A549 (cell line): ENCODE measurements around the gene ZNF407. TPM values are rescaled to one million over a fixed set of nuclear protein-coding genes. Genes with fewer than 3 reads are reported as not detected.

ENCODE experiments used
- ATAC-seq, 2 experiments: fragments of 200-7000 bp in 1 of 2; fragments of >200 bp in 1 of 2; cut with Nextera tagmentation in 1 of 2; cut with Tn5 transposase in 1 of 2; 3 replicates each; pipeline versions ENCODE4 v1.8.0 to v1.9.1; 2018 to 2020; ENCODE audit warnings: mild to moderate bottlenecking in 1 of 2, moderate library complexity in 1 of 2
- CTCF ChIA-PET: fragments of 300-600 bp; sonication (Branson Sonifier 250); formaldehyde crosslinking; extraction: SDS; loops from one replicate; lab custom pipeline; 2021; ENCODE audit warnings: antibody characterized with exemption, inconsistent platforms; lab: Yijun Ruan, JAX
- POLR2A ChIA-PET: fragments of 350-600 bp; formaldehyde crosslinking; extraction: SDS; loops from one replicate; lab custom pipeline; 2021; ENCODE audit warnings: antibody characterized with exemption, inconsistent platforms; lab: Yijun Ruan, JAX
- DNase-seq, 2 experiments: peaks; one replicate each; pipeline versions ENCODE4 v3.0.0 to v3.0.0-alpha.2; 2011 to 2016; ENCODE audit warnings: low read depth in 1 of 2, low spot score in 1 of 2
- FAIRE-seq: peaks from 2 replicates; lab custom pipeline; 2011; peaks lifted over from hg19 to GRCh38; lab: Jason Lieb, UNC
- H3K27ac ChIP-seq, 2 experiments: fragments of >200 bp; sonication (Bioruptor Twin); formaldehyde crosslinking; 3 replicates each; pipeline ENCODE4 v1.5.1; 2016 to 2017
- H3K4me1 ChIP-seq: fragments of >200 bp; sonication (Bioruptor Twin); formaldehyde crosslinking; 3 replicates; pipeline ENCODE4 v1.6.1; 2016
- H3K4me2 ChIP-seq: fragments of >200 bp; sonication (Bioruptor Twin); formaldehyde crosslinking; 3 replicates; pipeline ENCODE4 v1.6.1; 2016
- H3K4me3 ChIP-seq: fragments of >200 bp; sonication (Bioruptor Twin); formaldehyde crosslinking; 3 replicates; pipeline ENCODE4 v1.5.1; 2016
- H3K9me3 ChIP-seq: fragments of >200 bp; sonication (Bioruptor Twin); formaldehyde crosslinking; 3 replicates; pipeline ENCODE4 v1.6.1; 2016
- CBX2 ChIP-seq: fragments of 200-600 bp; sonication (generic); IDR thresholded peaks from 2 replicates; pipeline ENCODE4 v1.6.1; 2016; ENCODE audit warnings: low read depth, mild to moderate bottlenecking, borderline replicate concordance
- CEBPB ChIP-seq, 2 experiments: fragments of >200 bp in 1 of 2; sonication (Bioruptor Twin) in 1 of 2; formaldehyde crosslinking in 1 of 2; IDR thresholded peaks; 2 replicates each; pipeline ENCODE4 v1.6.1; 2012 to 2016
- EP300 ChIP-seq, 2 experiments: fragments of >200 bp; sonication (Bioruptor Twin); formaldehyde crosslinking; IDR thresholded peaks; 2 replicates in 1 of 2; 3 replicates in 1 of 2; pipeline ENCODE4 v1.6.1; 2016 to 2017
- ESRRA ChIP-seq: fragments of 150-350 bp; IDR thresholded peaks from 2 replicates; pipeline ENCODE4 v1.6.1; 2014; ENCODE audit warnings: mild to moderate bottlenecking, low read length, borderline replicate concordance
- FOSB ChIP-seq: fragments of 250-450 bp; sonication (Bioruptor Pico); IDR thresholded peaks from 2 replicates; pipeline ENCODE4 v1.5.0; 2020; ENCODE audit warnings: mild to moderate bottlenecking, moderate library complexity
- FOXS1 ChIP-seq: fragments of 250-450 bp; sonication (Bioruptor Pico); IDR thresholded peaks from 2 replicates; pipeline ENCODE4 v1.5.0; 2020; ENCODE audit warnings: mild to moderate bottlenecking, moderate library complexity
- HEYL ChIP-seq: fragments of 250-450 bp; sonication (Bioruptor Pico); IDR thresholded peaks from 2 replicates; pipeline ENCODE4 v1.8.0; 2021; ENCODE audit warnings: mild to moderate bottlenecking, moderate library complexity
- HOXA7 ChIP-seq: fragments of 250-450 bp; sonication (Bioruptor Pico); IDR thresholded peaks from 2 replicates; pipeline ENCODE4 v1.5.0; 2020; ENCODE audit warnings: mild to moderate bottlenecking, moderate library complexity
- JUN ChIP-seq, 2 experiments: fragments of >200 bp; sonication (Bioruptor Twin); formaldehyde crosslinking; IDR thresholded peaks; 2 replicates in 1 of 2; 3 replicates in 1 of 2; pipeline ENCODE4 v1.6.1; 2016 to 2017
- JUNB ChIP-seq: fragments of >200 bp; sonication (Bioruptor Twin); formaldehyde crosslinking; IDR thresholded peaks from 2 replicates; pipeline ENCODE4 v1.6.1; 2016
- WGBS: methylation state at CpG from one replicate; pipeline ENCODE4 v1.1.6; 2017; ENCODE audit errors: missing lambda C conversion rate; 5-methylcytosine and 5-hydroxymethylcytosine counted together
- polyA plus RNA-seq, 4 experiments: library from polyadenylated mRNA; depleted of rRNA in 3 of 4; stranded (reverse); fragments of >200 nt; fragmentation: RNase III in 1 of 4; extraction: RNeasy Plus Mini Kit Qiagen cat#74134 plus additional on column Dnase treatment in 1 of 4; gene quantifications; 2 replicates in 3 of 4; 3 replicates in 1 of 4; pipeline ENCODE4 v1.2.3, GENCODE V29; 2011 to 2017
- TF ChIP-seq, protein P1 (sequence below): IDR thresholded peaks from 2 replicates; pipeline ENCODE4 v1.6.1; 2012; ENCODE audit warnings: low read depth, borderline replicate concordance
- TF ChIP-seq, protein P2 (sequence below): IDR thresholded peaks from 2 replicates; pipeline ENCODE4 v1.6.1; 2012
- TF ChIP-seq, protein P3 (sequence below): fragments of >200 bp; sonication (Bioruptor Twin); formaldehyde crosslinking; IDR thresholded peaks from 3 replicates; pipeline ENCODE4 v1.6.1; 2016
- TF ChIP-seq, protein P4 (sequence below): fragments of 150-350 bp; IDR thresholded peaks from 2 replicates; pipeline ENCODE4 v1.6.1; 2014; ENCODE audit warnings: low read depth, mild to moderate bottlenecking, low read length
- TF ChIP-seq, protein P5 (sequence below): fragments of >200 bp; sonication (Bioruptor Twin); formaldehyde crosslinking; IDR thresholded peaks from 2 replicates; pipeline ENCODE4 v1.6.1; 2016

ZNF407 gene
- polyA plus RNA-seq, 2 of the 4 experiments (the other 2 are of a cell fraction): 2.5 to 3.0 TPM

DNA sequence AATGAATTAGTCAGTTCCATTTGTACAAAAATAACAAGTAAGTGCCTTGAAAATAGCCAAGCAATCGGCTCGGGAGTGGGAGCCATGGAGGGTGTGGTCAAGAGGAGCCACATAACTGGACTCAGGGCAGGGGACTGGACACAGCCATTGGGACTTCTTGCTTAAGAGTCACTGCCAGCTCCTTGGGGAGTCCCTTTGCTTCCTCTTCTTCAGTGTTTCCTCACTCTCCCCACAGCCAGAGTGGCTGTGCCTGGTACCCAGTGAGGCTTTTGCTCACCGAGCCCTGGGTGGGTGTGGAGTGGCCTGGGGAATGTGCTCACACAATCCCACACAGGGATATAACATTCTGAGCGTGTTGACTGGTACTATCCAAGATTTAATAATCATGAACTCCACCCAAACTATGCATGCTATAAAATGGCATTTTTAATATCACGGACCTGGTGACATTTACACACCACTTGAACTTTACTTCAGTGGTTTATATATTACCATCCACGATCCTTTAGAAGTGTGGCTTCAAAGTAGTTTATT is 516.6 kb downstream of the ZNF407 start:
- H3K4me2 ChIP-seq: no peak overlapping the region
- no peak for DNase-seq
- no peak for ATAC-seq
- 50% methylated on average over 6 of the region's 6 CpGs for WGBS
- H3K4me3 ChIP-seq: no peak overlapping the region
- no peak overlapping the region for H3K27ac ChIP-seq
- CTCF ChIA-PET: no interaction called here
- H3K9me3 ChIP-seq: no peaks in the 10 kb centered on the region
- no peaks in the 10 kb centered on the region for H3K4me1 ChIP-seq
- TF ChIP-seq, protein P1, sequence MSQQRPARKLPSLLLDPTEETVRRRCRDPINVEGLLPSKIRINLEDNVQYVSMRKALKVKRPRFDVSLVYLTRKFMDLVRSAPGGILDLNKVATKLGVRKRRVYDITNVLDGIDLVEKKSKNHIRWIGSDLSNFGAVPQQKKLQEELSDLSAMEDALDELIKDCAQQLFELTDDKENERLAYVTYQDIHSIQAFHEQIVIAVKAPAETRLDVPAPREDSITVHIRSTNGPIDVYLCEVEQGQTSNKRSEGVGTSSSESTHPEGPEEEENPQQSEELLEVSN: no peak
- no peak for TF ChIP-seq EP300 (IDR thresholded peaks at IDR 0.05)
- TF ChIP-seq, protein P2, sequence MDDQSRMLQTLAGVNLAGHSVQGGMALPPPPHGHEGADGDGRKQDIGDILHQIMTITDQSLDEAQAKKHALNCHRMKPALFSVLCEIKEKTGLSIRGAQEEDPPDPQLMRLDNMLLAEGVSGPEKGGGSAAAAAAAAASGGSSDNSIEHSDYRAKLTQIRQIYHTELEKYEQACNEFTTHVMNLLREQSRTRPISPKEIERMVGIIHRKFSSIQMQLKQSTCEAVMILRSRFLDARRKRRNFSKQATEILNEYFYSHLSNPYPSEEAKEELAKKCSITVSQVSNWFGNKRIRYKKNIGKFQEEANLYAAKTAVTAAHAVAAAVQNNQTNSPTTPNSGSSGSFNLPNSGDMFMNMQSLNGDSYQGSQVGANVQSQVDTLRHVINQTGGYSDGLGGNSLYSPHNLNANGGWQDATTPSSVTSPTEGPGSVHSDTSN: no peak
- TF ChIP-seq JUNB: no peak
- no peak for TF ChIP-seq HOXA7 (CRISPR knock-in tag)
- TF ChIP-seq HEYL: no peak
- no peak for TF ChIP-seq ESRRA
- no peak for TF ChIP-seq FOSB
- no peak for TF ChIP-seq FOXS1 (CRISPR knock-in tag)
- TF ChIP-seq, protein P3, sequence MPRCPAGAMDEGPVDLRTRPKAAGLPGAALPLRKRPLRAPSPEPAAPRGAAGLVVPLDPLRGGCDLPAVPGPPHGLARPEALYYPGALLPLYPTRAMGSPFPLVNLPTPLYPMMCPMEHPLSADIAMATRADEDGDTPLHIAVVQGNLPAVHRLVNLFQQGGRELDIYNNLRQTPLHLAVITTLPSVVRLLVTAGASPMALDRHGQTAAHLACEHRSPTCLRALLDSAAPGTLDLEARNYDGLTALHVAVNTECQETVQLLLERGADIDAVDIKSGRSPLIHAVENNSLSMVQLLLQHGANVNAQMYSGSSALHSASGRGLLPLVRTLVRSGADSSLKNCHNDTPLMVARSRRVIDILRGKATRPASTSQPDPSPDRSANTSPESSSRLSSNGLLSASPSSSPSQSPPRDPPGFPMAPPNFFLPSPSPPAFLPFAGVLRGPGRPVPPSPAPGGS: no peak
- TF ChIP-seq, protein P4, sequence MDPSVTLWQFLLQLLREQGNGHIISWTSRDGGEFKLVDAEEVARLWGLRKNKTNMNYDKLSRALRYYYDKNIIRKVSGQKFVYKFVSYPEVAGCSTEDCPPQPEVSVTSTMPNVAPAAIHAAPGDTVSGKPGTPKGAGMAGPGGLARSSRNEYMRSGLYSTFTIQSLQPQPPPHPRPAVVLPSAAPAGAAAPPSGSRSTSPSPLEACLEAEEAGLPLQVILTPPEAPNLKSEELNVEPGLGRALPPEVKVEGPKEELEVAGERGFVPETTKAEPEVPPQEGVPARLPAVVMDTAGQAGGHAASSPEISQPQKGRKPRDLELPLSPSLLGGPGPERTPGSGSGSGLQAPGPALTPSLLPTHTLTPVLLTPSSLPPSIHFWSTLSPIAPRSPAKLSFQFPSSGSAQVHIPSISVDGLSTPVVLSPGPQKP: no peak
- no peak for TF ChIP-seq CEBPB (IDR thresholded peaks at IDR 0.05)
- TF ChIP-seq CBX2: no peak
- TF ChIP-seq JUN (IDR thresholded peaks at IDR 0.05): no peak
- TF ChIP-seq, protein P5, sequence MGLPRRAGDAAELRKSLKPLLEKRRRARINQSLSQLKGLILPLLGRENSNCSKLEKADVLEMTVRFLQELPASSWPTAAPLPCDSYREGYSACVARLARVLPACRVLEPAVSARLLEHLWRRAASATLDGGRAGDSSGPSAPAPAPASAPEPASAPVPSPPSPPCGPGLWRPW: no peak
- POLR2A ChIA-PET: no interaction called here
- FAIRE-seq: no peak

Other genes with a start within 250 kb of the ZNF407 start
- not detected in 2 replicates for gene DIPK1C, start 140.6 kb upstream of the ZNF407 start, polyA plus RNA-seq (2011; rRNA removed)
- gene DIPK1C, start 140.6 kb upstream of the ZNF407 start, polyA plus RNA-seq (2017; fragmentation: RNase III; extraction: RNeasy Plus Mini Kit Qiagen cat#74134 plus additional on column Dnase treatment): not detected in 3 replicates
- gene CNDP2, start 101.5 kb upstream of the ZNF407 start, polyA plus RNA-seq (2011; rRNA removed): 77.6 and 93.7 TPM in 2 replicates
- gene CNDP2, start 101.5 kb upstream of the ZNF407 start, polyA plus RNA-seq (2017; fragmentation: RNase III; extraction: RNeasy Plus Mini Kit Qiagen cat#74134 plus additional on column Dnase treatment): 104 to 107 TPM (median 106 TPM) in 3 replicates
- gene CNDP1, start 63.4 kb upstream of the ZNF407 start, polyA plus RNA-seq (2011; rRNA removed): 0.16 TPM in 1 of 2 replicates, not detected in the other
- gene CNDP1, start 63.4 kb upstream of the ZNF407 start, polyA plus RNA-seq (2017; fragmentation: RNase III; extraction: RNeasy Plus Mini Kit Qiagen cat#74134 plus additional on column Dnase treatment): not detected in 3 replicates